GM23338 (cell line): Measurements from ENCODE around the gene CACNA1C. TPM values are rescaled to one million over a fixed set of nuclear protein-coding genes. Genes with fewer than 3 reads are reported as not detected.

Experiments
- CREB1 ChIP-seq: fragments of 250-450 bp; sonication (Bioruptor Pico); IDR thresholded peaks from 2 replicates; pipeline ENCODE4 v1.5.0; 2020; ENCODE audit warnings: low read depth, mild to moderate bottlenecking, moderate library complexity
- EZH2 ChIP-seq: fragments of 200-600 bp; sonication (generic); IDR thresholded peaks from one replicate; pipeline ENCODE4 v1.8.0; 2017; ENCODE audit warnings: antibody characterized with exemption, mild to moderate bottlenecking, low read depth; ENCODE audit not compliant: unreplicated experiment
- JUNB ChIP-seq: IDR thresholded peaks from one replicate; pipeline ENCODE4 v1.6.1; 2016; ENCODE audit warnings: antibody characterized with exemption; ENCODE audit not compliant: unreplicated experiment
- NANOG ChIP-seq: IDR thresholded peaks from 2 replicates; pipeline ENCODE4 v1.6.1; 2016; ENCODE audit warnings: antibody characterized with exemption, borderline replicate concordance
- POLR2AphosphoS5 ChIP-seq: IDR thresholded peaks from 2 replicates; pipeline ENCODE4 v1.6.1; 2016; ENCODE audit warnings: antibody characterized with exemption, low read depth
- STAT1 ChIP-seq: IDR thresholded peaks from one replicate; pipeline ENCODE4 v1.6.1; 2016; ENCODE audit warnings: antibody characterized with exemption; ENCODE audit not compliant: unreplicated experiment
- ZNF331 ChIP-seq: fragments of 250-450 bp; sonication (Bioruptor Pico); IDR thresholded peaks from 2 replicates; pipeline ENCODE4 v1.5.0; 2020; ENCODE audit warnings: low read depth, mild to moderate bottlenecking, moderate library complexity
- polyA plus RNA-seq: library from polyadenylated mRNA; unstranded; fragments of >200 nt; fragmentation: Nextera tagmentation; extraction: Ambion mirVana; gene quantifications from 2 replicates; pipeline ENCODE4 v1.2.1, GENCODE V29; 2016
- total RNA-seq: library from RNA; depleted of rRNA; stranded (reverse); fragments of >200 nt; shearing (Covaris generic); gene quantifications from 2 replicates; pipeline ENCODE4 v1.2.3, GENCODE V29; 2014
- TF ChIP-seq, protein P1 (sequence below): fragments of 250-450 bp; sonication (Bioruptor Pico); IDR thresholded peaks from 2 replicates; pipeline ENCODE4 v1.5.0; 2020; ENCODE audit warnings: mild to moderate bottlenecking, moderate library complexity
- TF ChIP-seq, protein P2 (sequence below): IDR thresholded peaks from one replicate; pipeline ENCODE4 v1.6.1; 2018; ENCODE audit warnings: antibody characterized with exemption; ENCODE audit not compliant: unreplicated experiment
- TF ChIP-seq, protein P3 (sequence below), 2 experiments: fragments of 200-600 bp in 1 of 2; sonication (generic) in 1 of 2; conservative IDR thresholded peaks; 2 replicates each; pipeline versions ENCODE4 v1.5.1 to v1.6.1; 2016 to 2017; ENCODE audit warnings: antibody characterized with exemption in 2 of 2, low read depth in 2 of 2, mild to moderate bottlenecking in 2 of 2, moderate library complexity in 1 of 2

The CACNA1C gene
- total and polyA plus RNA-seq, 2 experiments from 2014 or later = 0.78 to 2.1 TPM

DNA sequence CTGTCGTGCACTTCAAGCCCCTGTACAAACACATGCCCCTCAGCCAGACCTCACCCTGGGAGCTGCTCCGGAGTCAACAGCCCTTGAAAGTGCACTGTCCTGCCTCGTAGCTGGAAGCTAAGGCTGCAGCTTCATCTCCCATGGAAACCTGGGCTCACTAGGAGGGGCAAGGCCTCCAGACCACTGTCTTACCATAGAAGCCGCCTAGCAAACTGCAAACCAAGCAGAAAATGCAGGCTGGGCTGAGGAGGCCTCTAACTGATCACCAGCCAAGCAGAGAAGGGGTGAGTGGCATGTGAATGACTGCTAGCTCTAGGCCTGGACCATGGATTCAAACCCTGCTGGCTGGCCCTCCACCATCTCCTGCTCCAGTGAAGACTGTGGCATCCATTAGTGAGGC, 340.2 kb downstream of the CACNA1C start (continued):
- TF ChIP-seq, protein P1, sequence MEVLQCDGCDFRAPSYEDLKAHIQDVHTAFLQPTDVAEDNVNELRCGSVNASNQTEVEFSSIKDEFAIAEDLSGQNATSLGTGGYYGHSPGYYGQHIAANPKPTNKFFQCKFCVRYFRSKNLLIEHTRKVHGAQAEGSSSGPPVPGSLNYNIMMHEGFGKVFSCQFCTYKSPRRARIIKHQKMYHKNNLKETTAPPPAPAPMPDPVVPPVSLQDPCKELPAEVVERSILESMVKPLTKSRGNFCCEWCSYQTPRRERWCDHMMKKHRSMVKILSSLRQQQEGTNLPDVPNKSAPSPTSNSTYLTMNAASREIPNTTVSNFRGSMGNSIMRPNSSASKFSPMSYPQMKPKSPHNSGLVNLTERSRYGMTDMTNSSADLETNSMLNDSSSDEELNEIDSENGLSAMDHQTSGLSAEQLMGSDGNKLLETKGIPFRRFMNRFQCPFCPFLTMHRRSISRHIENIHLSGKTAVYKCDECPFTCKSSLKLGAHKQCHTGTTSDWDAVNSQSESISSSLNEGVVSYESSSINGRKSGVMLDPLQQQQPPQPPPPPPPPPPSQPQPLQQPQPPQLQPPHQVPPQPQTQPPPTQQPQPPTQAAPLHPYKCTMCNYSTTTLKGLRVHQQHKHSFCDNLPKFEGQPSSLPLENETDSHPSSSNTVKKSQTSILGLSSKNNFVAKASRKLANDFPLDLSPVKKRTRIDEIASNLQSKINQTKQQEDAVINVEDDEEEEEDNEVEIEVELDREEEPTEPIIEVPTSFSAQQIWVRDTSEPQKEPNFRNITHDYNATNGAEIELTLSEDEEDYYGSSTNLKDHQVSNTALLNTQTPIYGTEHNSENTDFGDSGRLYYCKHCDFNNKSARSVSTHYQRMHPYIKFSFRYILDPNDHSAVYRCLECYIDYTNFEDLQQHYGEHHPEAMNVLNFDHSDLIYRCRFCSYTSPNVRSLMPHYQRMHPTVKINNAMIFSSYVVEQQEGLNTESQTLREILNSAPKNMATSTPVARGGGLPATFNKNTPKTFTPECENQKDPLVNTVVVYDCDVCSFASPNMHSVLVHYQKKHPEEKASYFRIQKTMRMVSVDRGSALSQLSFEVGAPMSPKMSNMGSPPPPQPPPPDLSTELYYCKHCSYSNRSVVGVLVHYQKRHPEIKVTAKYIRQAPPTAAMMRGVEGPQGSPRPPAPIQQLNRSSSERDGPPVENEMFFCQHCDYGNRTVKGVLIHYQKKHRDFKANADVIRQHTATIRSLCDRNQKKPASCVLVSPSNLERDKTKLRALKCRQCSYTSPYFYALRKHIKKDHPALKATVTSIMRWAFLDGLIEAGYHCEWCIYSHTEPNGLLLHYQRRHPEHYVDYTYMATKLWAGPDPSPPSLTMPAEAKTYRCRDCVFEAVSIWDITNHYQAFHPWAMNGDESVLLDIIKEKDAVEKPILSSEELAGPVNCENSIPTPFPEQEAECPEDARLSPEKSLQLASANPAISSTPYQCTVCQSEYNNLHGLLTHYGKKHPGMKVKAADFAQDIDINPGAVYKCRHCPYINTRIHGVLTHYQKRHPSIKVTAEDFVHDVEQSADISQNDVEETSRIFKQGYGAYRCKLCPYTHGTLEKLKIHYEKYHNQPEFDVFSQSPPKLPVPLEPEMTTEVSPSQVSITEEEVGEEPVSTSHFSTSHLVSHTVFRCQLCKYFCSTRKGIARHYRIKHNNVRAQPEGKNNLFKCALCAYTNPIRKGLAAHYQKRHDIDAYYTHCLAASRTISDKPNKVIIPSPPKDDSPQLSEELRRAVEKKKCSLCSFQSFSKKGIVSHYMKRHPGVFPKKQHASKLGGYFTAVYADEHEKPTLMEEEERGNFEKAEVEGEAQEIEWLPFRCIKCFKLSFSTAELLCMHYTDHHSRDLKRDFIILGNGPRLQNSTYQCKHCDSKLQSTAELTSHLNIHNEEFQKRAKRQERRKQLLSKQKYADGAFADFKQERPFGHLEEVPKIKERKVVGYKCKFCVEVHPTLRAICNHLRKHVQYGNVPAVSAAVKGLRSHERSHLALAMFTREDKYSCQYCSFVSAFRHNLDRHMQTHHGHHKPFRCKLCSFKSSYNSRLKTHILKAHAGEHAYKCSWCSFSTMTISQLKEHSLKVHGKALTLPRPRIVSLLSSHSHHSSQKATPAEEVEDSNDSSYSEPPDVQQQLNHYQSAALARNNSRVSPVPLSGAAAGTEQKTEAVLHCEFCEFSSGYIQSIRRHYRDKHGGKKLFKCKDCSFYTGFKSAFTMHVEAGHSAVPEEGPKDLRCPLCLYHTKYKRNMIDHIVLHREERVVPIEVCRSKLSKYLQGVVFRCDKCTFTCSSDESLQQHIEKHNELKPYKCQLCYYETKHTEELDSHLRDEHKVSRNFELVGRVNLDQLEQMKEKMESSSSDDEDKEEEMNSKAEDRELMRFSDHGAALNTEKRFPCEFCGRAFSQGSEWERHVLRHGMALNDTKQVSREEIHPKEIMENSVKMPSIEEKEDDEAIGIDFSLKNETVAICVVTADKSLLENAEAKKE = no peak
- TF ChIP-seq, protein P2, sequence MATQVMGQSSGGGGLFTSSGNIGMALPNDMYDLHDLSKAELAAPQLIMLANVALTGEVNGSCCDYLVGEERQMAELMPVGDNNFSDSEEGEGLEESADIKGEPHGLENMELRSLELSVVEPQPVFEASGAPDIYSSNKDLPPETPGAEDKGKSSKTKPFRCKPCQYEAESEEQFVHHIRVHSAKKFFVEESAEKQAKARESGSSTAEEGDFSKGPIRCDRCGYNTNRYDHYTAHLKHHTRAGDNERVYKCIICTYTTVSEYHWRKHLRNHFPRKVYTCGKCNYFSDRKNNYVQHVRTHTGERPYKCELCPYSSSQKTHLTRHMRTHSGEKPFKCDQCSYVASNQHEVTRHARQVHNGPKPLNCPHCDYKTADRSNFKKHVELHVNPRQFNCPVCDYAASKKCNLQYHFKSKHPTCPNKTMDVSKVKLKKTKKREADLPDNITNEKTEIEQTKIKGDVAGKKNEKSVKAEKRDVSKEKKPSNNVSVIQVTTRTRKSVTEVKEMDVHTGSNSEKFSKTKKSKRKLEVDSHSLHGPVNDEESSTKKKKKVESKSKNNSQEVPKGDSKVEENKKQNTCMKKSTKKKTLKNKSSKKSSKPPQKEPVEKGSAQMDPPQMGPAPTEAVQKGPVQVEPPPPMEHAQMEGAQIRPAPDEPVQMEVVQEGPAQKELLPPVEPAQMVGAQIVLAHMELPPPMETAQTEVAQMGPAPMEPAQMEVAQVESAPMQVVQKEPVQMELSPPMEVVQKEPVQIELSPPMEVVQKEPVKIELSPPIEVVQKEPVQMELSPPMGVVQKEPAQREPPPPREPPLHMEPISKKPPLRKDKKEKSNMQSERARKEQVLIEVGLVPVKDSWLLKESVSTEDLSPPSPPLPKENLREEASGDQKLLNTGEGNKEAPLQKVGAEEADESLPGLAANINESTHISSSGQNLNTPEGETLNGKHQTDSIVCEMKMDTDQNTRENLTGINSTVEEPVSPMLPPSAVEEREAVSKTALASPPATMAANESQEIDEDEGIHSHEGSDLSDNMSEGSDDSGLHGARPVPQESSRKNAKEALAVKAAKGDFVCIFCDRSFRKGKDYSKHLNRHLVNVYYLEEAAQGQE = no peak
- TF ChIP-seq POLR2AphosphoS5 (no peak), JUNB (no peak), EZH2 (no peak), NANOG (no peak), ZNF331 (no peak), STAT1 (no peak), CREB1 (CRISPR knock-in tag) (no peak)
- TF ChIP-seq, protein P3, sequence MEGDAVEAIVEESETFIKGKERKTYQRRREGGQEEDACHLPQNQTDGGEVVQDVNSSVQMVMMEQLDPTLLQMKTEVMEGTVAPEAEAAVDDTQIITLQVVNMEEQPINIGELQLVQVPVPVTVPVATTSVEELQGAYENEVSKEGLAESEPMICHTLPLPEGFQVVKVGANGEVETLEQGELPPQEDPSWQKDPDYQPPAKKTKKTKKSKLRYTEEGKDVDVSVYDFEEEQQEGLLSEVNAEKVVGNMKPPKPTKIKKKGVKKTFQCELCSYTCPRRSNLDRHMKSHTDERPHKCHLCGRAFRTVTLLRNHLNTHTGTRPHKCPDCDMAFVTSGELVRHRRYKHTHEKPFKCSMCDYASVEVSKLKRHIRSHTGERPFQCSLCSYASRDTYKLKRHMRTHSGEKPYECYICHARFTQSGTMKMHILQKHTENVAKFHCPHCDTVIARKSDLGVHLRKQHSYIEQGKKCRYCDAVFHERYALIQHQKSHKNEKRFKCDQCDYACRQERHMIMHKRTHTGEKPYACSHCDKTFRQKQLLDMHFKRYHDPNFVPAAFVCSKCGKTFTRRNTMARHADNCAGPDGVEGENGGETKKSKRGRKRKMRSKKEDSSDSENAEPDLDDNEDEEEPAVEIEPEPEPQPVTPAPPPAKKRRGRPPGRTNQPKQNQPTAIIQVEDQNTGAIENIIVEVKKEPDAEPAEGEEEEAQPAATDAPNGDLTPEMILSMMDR (conservative IDR thresholded peaks at IDR 0.05; ENCODE audit: low read depth in 2 of 2) = no peak
